Panc1 (cell line): Measurements from ENCODE around the gene ERICH3. TPM values are rescaled to one million over a fixed set of nuclear protein-coding genes. Genes with fewer than 3 reads are reported as not detected.
A peak's percentile ranks its signal among the peaks of the same experiment; 100 is the strongest.

Experiments used
- ATAC-seq: fragments of 200-7000 bp; cut with Tn5 transposase; 2 replicates; pipeline ENCODE4 v1.9.1; 2020; ENCODE audit warnings: mild to moderate bottlenecking, moderate library complexity
- BruUV-seq: library from RNA; stranded (reverse); fragments of 400-500 nt; replicated peaks from 2 replicates; lab custom pipeline; 2021; lab: Mats Ljungman, UMichigan
- CTCF ChIA-PET: fragments of 300-600 bp; sonication (Branson Sonifier 250); formaldehyde crosslinking; loops from one replicate; lab custom pipeline; 2022; ENCODE audit warnings: antibody characterized with exemption; lab: Charles Lee
- POLR2A ChIA-PET: fragments of 300-600 bp; sonication (Branson Sonifier 250); formaldehyde crosslinking; loops from one replicate; lab custom pipeline; 2022; ENCODE audit warnings: antibody characterized with exemption; lab: Charles Lee
- DNase-seq: peaks from one replicate; pipeline ENCODE4 v3.0.0-alpha.2; 2010; ENCODE audit warnings: low read depth, low spot score
- H3K27ac ChIP-seq: 2 replicates; pipeline ENCODE4 v1.5.1; 2011; ENCODE audit warnings: mild to moderate bottlenecking, low read length, inconsistent platforms
- H3K27me3 ChIP-seq: fragments of 200-500 bp; sonication (Bioruptor generic); 2 replicates; pipeline ENCODE4 v1.6.0; 2014; ENCODE audit warnings: low read length, inconsistent platforms; ENCODE audit not compliant: control insufficient read depth, insufficient read depth
- H3K36me3 ChIP-seq: fragments of 200-500 bp; sonication (Bioruptor generic); 2 replicates; pipeline ENCODE4 v1.5.1; 2014; ENCODE audit warnings: inconsistent platforms, mild to moderate bottlenecking, low read length, moderate library complexity; ENCODE audit not compliant: control insufficient read depth, insufficient read depth
- H3K4me1 ChIP-seq: 2 replicates; pipeline ENCODE4 v1.5.1; 2011; ENCODE audit warnings: inconsistent platforms, mild to moderate bottlenecking, low read length, moderate library complexity; ENCODE audit not compliant: control insufficient read depth, insufficient read depth
- H3K4me3 ChIP-seq, 2 experiments: 2 replicates each; pipeline ENCODE4 v1.5.1; 2011 to 2012; ENCODE audit warnings: low read depth in 2 of 2, low read length in 2 of 2, mild to moderate bottlenecking in 2 of 2, inconsistent platforms in 1 of 2, moderate library complexity in 1 of 2
- H3K9me3 ChIP-seq: fragments of 200-500 bp; sonication (Bioruptor generic); 2 replicates; pipeline ENCODE4 v1.5.1; 2014; ENCODE audit warnings: low read depth, mild to moderate bottlenecking, inconsistent platforms, low read length, moderate library complexity; ENCODE audit not compliant: control insufficient read depth, insufficient read depth
- CTCF ChIP-seq: fragments of 450-650 bp; IDR thresholded peaks from 2 replicates; pipeline ENCODE4 v1.5.1; 2017; ENCODE audit warnings: mild to moderate bottlenecking
- POLR2AphosphoS5 ChIP-seq: IDR thresholded peaks from 2 replicates; pipeline ENCODE4 v1.6.1; 2012; ENCODE audit warnings: mild to moderate bottlenecking, low read depth, low read length, moderate library complexity
- SIN3A ChIP-seq: IDR thresholded peaks from 2 replicates; pipeline ENCODE4 v1.6.1; 2012; ENCODE audit warnings: low read depth, mild to moderate bottlenecking, low read length, moderate library complexity, borderline replicate concordance; ENCODE audit not compliant: insufficient read depth
- TCF7L2 ChIP-seq: IDR thresholded peaks from 2 replicates; pipeline ENCODE4 v1.6.1; 2011; ENCODE audit warnings: mild to moderate bottlenecking, low read depth, low read length, inconsistent platforms
- in situ Hi-C: cut with HindIII; loops from 2 replicates; pipeline ENCODE4 v1.10.0; 2016; ENCODE audit warnings: low sequenced_read_pairs, low pct_unique_long_range_greater_than_20kb
- intact Hi-C: fragments of 100-400 bp; cut with micrococcal nuclease; formaldehyde crosslinking; loops from one replicate; pipeline ENCODE4 v1.10.0; 2022; ENCODE audit not compliant: unreplicated experiment
- total RNA-seq: library from RNA; stranded (reverse); gene quantifications from one replicate; pipeline ENCODE4 v1.2.1, GENCODE V29; 2021; ENCODE audit not compliant: unreplicated experiment
- TF ChIP-seq, protein P1 (sequence below), 2 experiments: IDR thresholded peaks; 2 replicates each; pipeline ENCODE4 v1.6.1; 2011 to 2012; ENCODE audit warnings: low read depth in 2 of 2, control low read depth in 1 of 2, low read length in 1 of 2, mild to moderate bottlenecking in 1 of 2, moderate library complexity in 1 of 2; ENCODE audit not compliant: insufficient read depth in 1 of 2

The ERICH3 gene
- total RNA-seq, 1 experiment from 2014 or later = not detected

DNA sequence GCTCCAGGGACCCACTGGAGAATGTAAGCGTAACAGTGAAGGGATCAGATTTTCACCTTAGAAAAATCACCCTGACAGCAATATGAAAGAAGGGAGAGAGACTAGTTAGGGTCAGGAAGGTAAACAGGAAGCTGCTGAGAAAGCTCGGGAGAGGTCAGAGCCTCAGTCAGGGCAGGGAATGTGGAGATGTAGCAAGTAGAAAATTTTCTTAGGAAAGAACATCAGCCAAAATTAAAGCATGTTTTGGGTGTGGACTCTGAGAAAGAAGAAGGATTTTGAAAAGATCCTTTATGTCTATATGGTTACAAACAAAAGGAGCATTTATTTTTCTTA lies 16.7 kb upstream of the ERICH3 start:
- Histone ChIP-seq H3K27me3 (no peaks in the 10 kb centered on the region), H3K9me3 (no peaks in the 10 kb centered on the region), H3K4me1 (no peaks in the 10 kb centered on the region; the same call in 1 of the 2 replicates), H3K4me3 (no peak overlapping the region), H3K36me3 (no peaks in the 10 kb centered on the region), H3K27ac (no peak overlapping the region)
- intact Hi-C loops = loop anchor here (10.0 kb wide), 1 partner anchor 486 kb away; no protein-coding TSS in a partner anchor
- ChIA-PET CTCF (interaction anchor here (0.7 to 1.0 kb wide), 2 partner anchors 44 to 1244 kb away, joined by 3 read pairs; no protein-coding TSS in a partner anchor), POLR2A (no interaction called here)
- in situ Hi-C loops = no loop called here
- ATAC-seq (0 out of 2 replicates have a peak, but pooled peaks have one; percentile 45), DNase-seq (no peak)
- BruUV-seq = no TSS peak
- TF ChIP-seq TCF7L2 (no peak), CTCF (no peak), POLR2AphosphoS5 (no peak), SIN3A (no peak)
- TF ChIP-seq, protein P1, sequence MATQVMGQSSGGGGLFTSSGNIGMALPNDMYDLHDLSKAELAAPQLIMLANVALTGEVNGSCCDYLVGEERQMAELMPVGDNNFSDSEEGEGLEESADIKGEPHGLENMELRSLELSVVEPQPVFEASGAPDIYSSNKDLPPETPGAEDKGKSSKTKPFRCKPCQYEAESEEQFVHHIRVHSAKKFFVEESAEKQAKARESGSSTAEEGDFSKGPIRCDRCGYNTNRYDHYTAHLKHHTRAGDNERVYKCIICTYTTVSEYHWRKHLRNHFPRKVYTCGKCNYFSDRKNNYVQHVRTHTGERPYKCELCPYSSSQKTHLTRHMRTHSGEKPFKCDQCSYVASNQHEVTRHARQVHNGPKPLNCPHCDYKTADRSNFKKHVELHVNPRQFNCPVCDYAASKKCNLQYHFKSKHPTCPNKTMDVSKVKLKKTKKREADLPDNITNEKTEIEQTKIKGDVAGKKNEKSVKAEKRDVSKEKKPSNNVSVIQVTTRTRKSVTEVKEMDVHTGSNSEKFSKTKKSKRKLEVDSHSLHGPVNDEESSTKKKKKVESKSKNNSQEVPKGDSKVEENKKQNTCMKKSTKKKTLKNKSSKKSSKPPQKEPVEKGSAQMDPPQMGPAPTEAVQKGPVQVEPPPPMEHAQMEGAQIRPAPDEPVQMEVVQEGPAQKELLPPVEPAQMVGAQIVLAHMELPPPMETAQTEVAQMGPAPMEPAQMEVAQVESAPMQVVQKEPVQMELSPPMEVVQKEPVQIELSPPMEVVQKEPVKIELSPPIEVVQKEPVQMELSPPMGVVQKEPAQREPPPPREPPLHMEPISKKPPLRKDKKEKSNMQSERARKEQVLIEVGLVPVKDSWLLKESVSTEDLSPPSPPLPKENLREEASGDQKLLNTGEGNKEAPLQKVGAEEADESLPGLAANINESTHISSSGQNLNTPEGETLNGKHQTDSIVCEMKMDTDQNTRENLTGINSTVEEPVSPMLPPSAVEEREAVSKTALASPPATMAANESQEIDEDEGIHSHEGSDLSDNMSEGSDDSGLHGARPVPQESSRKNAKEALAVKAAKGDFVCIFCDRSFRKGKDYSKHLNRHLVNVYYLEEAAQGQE (IDR thresholded peaks at IDR 0.05; ENCODE audit: insufficient read depth in 1 of 2, low read depth in 2 of 2, low read length in 1 of 2) = no peak

DNA sequence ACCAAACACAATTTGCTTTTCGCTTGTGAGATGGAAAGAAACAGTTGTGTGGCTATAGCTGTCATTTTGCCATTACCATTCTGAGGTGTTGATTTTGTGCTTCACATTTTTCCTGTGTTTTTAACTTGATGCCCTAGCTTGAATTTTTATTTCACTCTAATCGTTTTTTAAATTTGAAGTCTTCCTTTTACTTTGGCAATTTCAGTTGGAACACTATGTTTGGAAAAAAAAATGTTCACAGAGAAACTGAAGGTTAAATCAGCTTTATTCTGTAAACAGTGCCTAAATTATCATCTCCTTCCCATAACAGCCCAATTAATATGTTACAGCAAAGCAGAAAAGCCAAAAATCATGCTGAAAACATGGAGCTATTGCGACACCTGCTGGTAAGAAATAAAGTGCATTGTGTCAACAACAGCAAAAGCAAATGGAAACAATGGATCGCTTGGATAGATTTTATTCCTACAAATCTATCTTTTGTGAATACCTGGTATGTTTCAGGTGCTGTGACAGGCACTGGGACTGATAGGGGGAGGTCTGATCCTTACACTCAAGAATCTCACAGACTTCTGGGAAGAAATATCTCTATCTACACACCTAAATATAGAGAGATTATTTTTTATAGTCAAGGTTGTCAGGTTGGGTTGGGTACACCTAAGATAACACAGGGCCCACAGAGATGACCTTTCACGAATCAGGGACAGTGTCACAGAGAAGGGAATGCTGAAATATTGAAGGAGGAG lies 16.2 kb upstream of the ERICH3 start:
- ATAC-seq = peak; percentile 78; the same call in 1 of the 2 replicates
- in situ Hi-C loops = no loop called here
- no peak overlapping the region for H3K4me3 ChIP-seq

More for the DNA sequence above, 16.2 kb upstream of the ERICH3 start:
- POLR2A ChIA-PET = interaction anchor here (0.5 kb wide), 1 partner anchor 742 kb away, joined by 3 read pairs; no protein-coding TSS in a partner anchor
- intact Hi-C loops = loop anchor here (10.0 kb wide), 2 partner anchors 185 to 485 kb away; no protein-coding TSS in a partner anchor
- peak; percentile 46 for DNase-seq
- Histone ChIP-seq H3K27me3 (no peaks in the 10 kb centered on the region), H3K4me1 (no peaks in the 10 kb centered on the region; the same call in 1 of the 2 replicates), H3K36me3 (no peaks in the 10 kb centered on the region), H3K27ac (0 out of 2 replicates have a peak overlapping the region, but pooled peaks have one; percentile 23), H3K9me3 (no peaks in the 10 kb centered on the region)
- TF ChIP-seq SIN3A (no peak), CTCF (peak; percentile 76), TCF7L2 (no peak)
- CTCF ChIA-PET = interaction anchor here (0.6 to 1.0 kb wide), 3 partner anchors 44 to 1327 kb away, joined by 3 read pairs; no protein-coding TSS in a partner anchor
- no TSS peak for BruUV-seq
